Gastroesophageal sphincter (tissue), 3 donors: Measurements from ENCODE around the gene MGRN1.

Experiments used
- POLR2A ChIP-seq, 2 donors: fragments of 450-650 bp; IDR thresholded peaks; one replicate each; pipeline ENCODE4 v1.6.1; 2017; ENCODE audit warnings: antibody characterized with exemption in 2 of 2, mild to moderate bottlenecking in 2 of 2, moderate library complexity in 1 of 2
- POLR2AphosphoS5 ChIP-seq: sonication (generic); formaldehyde crosslinking; IDR thresholded peaks from one replicate; pipeline ENCODE4 v1.6.1; 2017; ENCODE audit warnings: antibody characterized with exemption
- TF ChIP-seq, protein P1 (sequence below), 4 experiments: fragments of 200-600 bp in 2 of 4; fragments of 450-650 bp in 2 of 4; sonication (generic) in 1 of 4; IDR thresholded peaks; one replicate each; pipeline ENCODE4 v1.5.1; 2017 to 2019; ENCODE audit warnings: antibody characterized with exemption in 4 of 4, mild to moderate bottlenecking in 2 of 4, moderate library complexity in 2 of 4

DNA sequence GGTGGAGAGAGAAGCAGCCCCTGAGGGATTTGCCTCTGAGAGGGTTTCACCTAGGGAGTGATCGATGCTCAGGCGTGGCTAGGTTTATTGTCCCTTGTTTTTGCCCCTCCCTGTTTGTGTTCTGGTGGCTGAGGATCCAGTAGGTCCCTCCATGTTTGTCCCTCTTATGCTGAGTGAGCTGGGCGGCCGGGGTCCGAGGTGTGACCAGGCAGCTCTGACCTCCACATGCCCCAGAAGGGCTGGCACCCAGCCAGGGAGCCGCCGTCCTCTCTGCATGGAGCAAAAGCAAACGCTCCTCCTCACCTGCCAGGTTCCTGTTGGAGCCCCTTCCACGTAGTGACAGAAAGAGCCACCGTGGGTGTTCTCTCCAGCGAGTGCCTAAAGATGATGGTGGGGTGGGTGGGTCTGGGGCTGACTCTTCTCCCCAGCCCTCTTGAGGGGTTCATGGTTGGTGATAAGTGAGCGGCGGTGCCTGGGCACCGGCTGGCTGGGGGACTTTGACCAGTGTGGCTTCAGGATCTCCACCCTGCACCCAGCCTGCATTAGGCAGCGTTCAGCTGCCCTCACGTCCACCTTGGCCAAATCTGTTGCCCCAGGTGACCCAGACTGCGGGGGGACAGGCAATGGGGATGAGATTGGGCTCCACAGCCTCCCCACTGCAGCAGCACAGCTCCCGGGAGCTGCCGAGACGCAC lies 54.7 kb downstream of the MGRN1 start:
- TF ChIP-seq, protein P1, sequence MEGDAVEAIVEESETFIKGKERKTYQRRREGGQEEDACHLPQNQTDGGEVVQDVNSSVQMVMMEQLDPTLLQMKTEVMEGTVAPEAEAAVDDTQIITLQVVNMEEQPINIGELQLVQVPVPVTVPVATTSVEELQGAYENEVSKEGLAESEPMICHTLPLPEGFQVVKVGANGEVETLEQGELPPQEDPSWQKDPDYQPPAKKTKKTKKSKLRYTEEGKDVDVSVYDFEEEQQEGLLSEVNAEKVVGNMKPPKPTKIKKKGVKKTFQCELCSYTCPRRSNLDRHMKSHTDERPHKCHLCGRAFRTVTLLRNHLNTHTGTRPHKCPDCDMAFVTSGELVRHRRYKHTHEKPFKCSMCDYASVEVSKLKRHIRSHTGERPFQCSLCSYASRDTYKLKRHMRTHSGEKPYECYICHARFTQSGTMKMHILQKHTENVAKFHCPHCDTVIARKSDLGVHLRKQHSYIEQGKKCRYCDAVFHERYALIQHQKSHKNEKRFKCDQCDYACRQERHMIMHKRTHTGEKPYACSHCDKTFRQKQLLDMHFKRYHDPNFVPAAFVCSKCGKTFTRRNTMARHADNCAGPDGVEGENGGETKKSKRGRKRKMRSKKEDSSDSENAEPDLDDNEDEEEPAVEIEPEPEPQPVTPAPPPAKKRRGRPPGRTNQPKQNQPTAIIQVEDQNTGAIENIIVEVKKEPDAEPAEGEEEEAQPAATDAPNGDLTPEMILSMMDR (IDR thresholded peaks at IDR 0.05), result no peak
- TF ChIP-seq POLR2AphosphoS5, result no peak
- no peak for TF ChIP-seq POLR2A (IDR thresholded peaks at IDR 0.05)
